ENCODE results near the gene PMEPA1.

PMEPA1 gene

DNA sequence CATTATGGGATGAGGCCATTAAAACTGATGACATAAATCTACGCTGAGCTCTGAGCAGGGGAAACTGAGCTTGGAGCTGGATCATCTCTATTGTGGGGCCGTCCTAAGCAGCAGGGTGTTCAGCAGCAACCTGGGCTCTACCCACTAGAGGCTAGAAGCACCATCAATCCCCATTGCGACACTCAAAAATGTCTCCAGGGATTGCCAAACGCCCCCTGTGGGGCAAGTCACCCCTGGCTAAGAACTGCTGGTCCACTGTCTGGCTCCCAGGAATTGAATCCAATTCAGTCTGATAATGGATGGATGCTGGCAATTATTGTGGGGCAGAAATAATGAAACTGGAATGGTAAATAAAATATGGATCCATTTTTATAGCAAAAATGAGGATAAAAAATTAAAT lies 38.2 kb downstream of the PMEPA1 start:
- H3K4me1 ChIP-seq (ENCODE audit: control insufficient read depth in 2 of 2, insufficient read depth in 2 of 2, low read length in 2 of 2), result peaks cover 9 to 22% of the 10 kb centered on the region in 2 donors
- no peaks in the 10 kb centered on the region for H3K27me3 ChIP-seq (ENCODE audit: control insufficient read depth in 2 of 2, insufficient read depth in 2 of 2, low read length in 2 of 2)
- H3K9ac ChIP-seq (ENCODE audit: low read depth in 1 of 2, low read length in 2 of 2), result no peak overlapping the region
- H3K36me3 ChIP-seq (ENCODE audit: control insufficient read depth in 2 of 2, insufficient read depth in 2 of 2, low read length in 2 of 2), result no peaks in the 10 kb centered on the region
- H3K27ac ChIP-seq (ENCODE audit: low read depth in 2 of 2, low read length in 2 of 2), result no peak overlapping the region
- H3K4me3 ChIP-seq (ENCODE audit: low read length in 2 of 2), result no peak overlapping the region
- H3K9me3 ChIP-seq (ENCODE audit: control insufficient read depth in 2 of 2, low read length in 2 of 2), result no peaks in the 10 kb centered on the region

DNA sequence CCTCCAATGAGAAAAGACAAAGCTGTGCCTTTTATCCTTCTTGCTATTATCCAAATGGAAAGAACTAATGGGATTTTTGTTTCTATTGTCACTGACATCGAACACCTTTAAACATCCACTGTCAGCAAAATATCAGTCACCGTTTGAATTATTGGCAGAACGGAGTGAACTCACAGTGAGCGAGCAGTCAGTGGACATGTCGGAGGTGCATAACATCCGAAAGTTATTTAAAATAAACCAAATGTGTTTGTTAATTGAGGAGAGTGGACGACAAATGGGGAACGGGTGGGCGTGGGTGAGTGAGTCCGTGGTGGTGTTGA lies 38.8 kb downstream of the PMEPA1 start:
- peaks cover 4 to 16% of the 10 kb centered on the region in 2 donors for H3K4me1 ChIP-seq (ENCODE audit: control insufficient read depth in 2 of 2, insufficient read depth in 2 of 2, low read length in 2 of 2)

DNA sequence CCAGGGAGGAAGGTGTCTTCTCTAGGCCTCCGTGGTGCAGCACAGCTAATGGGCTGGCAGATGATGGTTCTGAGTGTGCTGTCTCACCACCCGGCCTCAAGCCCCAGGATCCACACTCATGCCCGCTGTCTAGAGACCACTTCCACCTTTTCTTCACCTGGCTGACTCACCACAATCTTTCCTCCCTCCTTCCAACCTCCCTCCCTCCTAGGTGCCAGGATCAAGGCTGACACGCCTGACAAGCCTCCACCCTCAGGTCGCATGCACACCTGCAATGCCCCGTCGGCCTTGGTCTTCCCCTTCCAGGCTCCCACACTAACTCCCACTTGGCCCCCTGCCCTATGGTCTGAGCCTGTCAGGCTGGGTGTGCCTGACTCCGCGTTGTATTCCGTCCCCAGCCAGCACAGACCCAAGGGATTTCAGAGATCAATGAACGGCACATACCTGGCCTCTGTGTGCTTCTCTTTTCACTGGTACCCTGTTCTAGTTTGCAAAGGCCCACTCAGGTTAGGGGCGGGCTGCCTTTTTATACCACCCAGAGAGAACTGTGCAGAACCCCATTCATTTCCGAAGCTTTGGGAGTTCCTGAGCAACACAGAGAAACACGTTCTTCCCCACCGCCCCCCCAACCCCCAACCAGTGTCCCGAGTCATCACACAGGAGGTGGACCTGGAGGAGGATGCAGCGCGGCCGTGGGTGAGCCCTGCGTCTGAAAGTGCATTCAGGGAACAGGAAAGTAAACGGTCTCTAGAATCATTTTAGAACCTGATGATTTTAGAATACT lies 39.3 kb downstream of the PMEPA1 start:
- Histone ChIP-seq H3K4me3 (ENCODE audit: low read length in 2 of 2) (no peak overlapping the region), H3K36me3 (ENCODE audit: control insufficient read depth in 2 of 2, insufficient read depth in 2 of 2, low read length in 2 of 2) (no peaks in the 10 kb centered on the region), H3K27me3 (ENCODE audit: control insufficient read depth in 2 of 2, insufficient read depth in 2 of 2, low read length in 2 of 2) (no peaks in the 10 kb centered on the region), H3K27ac (ENCODE audit: low read depth in 2 of 2, low read length in 2 of 2) (no peak overlapping the region), H3K9me3 (ENCODE audit: control insufficient read depth in 2 of 2, low read length in 2 of 2) (no peaks in the 10 kb centered on the region), H3K9ac (ENCODE audit: low read depth in 1 of 2, low read length in 2 of 2) (no peak overlapping the region), H3K4me1 (ENCODE audit: control insufficient read depth in 2 of 2, insufficient read depth in 2 of 2, low read length in 2 of 2) (peaks cover 0 to 11% of the 10 kb centered on the region in 2 donors)

More for the DNA sequence above, 38.8 kb downstream of the PMEPA1 start:
- no peaks in the 10 kb centered on the region for H3K36me3 ChIP-seq (ENCODE audit: control insufficient read depth in 2 of 2, insufficient read depth in 2 of 2, low read length in 2 of 2)
- H3K9me3 ChIP-seq (ENCODE audit: control insufficient read depth in 2 of 2, low read length in 2 of 2), result no peaks in the 10 kb centered on the region
- no peak overlapping the region for H3K4me3 ChIP-seq (ENCODE audit: low read length in 2 of 2)
- no peaks in the 10 kb centered on the region for H3K27me3 ChIP-seq (ENCODE audit: control insufficient read depth in 2 of 2, insufficient read depth in 2 of 2, low read length in 2 of 2)
- no peak overlapping the region for H3K27ac ChIP-seq (ENCODE audit: low read depth in 2 of 2, low read length in 2 of 2)
- H3K9ac ChIP-seq (ENCODE audit: low read depth in 1 of 2, low read length in 2 of 2), result no peak overlapping the region

DNA sequence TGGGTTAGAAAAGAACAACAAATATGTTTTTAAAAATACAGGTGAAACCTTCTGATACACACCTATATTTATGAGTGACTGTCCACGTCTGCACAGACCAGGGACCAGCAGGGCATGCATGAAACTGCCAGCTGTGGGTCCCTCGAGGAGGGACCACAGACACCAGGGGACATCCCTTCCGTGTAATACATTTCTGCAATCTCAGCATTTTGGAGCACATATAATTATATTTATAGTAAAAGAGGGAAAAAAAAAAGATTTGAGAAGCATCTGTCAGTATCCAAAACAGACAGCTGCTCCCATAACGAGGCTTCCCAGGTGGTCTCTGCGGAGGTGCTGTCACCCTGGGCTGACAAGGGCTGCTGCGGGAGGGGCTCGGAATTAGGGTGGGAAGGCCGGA lies 40.2 kb downstream of the PMEPA1 start:
- Histone ChIP-seq H3K9ac (ENCODE audit: low read depth in 1 of 2, low read length in 2 of 2) (no peak overlapping the region), H3K36me3 (ENCODE audit: control insufficient read depth in 2 of 2, insufficient read depth in 2 of 2, low read length in 2 of 2) (no peaks in the 10 kb centered on the region), H3K27ac (ENCODE audit: low read depth in 2 of 2, low read length in 2 of 2) (no peak overlapping the region), H3K27me3 (ENCODE audit: control insufficient read depth in 2 of 2, insufficient read depth in 2 of 2, low read length in 2 of 2) (no peaks in the 10 kb centered on the region), H3K9me3 (ENCODE audit: control insufficient read depth in 2 of 2, low read length in 2 of 2) (no peaks in the 10 kb centered on the region), H3K4me1 (ENCODE audit: control insufficient read depth in 2 of 2, insufficient read depth in 2 of 2, low read length in 2 of 2) (peaks cover 0 to 8% of the 10 kb centered on the region in 2 donors), H3K4me3 (ENCODE audit: low read length in 2 of 2) (no peak overlapping the region)

DNA sequence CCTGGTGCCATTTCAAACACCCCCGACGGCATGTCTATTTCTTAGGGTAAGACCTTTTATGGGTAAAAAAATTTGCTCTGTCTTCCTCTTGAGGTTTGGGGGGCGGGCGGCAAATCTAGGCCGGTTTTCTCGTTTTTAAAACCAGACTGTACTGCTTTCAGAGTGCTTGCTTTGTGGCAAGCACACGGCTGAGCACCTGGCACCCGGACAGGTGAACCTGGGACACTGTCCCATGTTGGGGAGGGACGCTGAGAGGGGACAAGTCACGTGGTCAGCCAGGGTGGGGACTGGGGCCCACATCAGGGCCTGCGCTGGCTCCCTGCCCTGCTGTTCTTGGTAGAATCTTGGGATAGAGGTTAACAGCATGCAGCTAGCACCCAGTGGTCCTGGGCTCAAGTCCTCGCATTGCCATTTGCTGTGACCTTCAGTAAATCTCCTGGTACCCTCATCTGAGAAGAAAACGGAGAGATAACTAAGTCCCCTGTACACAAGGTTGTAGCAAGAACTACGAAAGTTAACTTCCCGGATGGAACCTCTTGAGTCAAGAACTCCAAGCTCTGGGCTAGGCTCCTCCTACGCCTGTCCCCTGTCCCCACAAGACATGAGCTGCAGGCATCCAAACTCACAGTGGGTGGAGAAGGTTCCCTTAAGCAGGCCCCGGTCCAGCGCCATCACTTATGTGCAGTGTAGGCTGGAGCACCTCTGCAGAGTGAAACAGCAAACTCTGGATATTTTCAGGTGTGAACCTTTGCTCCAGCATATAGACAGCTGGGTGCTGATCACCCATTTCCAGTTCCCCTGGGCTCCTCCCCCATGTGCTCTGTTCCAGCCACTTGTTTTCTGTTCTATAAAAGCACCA lies 41.7 kb downstream of the PMEPA1 start:
- Histone ChIP-seq H3K9ac (ENCODE audit: low read depth in 1 of 2, low read length in 2 of 2) (no peak overlapping the region), H3K9me3 (ENCODE audit: control insufficient read depth in 2 of 2, low read length in 2 of 2) (no peaks in the 10 kb centered on the region), H3K36me3 (ENCODE audit: control insufficient read depth in 2 of 2, insufficient read depth in 2 of 2, low read length in 2 of 2) (no peaks in the 10 kb centered on the region), H3K27me3 (ENCODE audit: control insufficient read depth in 2 of 2, insufficient read depth in 2 of 2, low read length in 2 of 2) (no peaks in the 10 kb centered on the region), H3K27ac (ENCODE audit: low read depth in 2 of 2, low read length in 2 of 2) (no peak overlapping the region), H3K4me3 (ENCODE audit: low read length in 2 of 2) (no peak overlapping the region), H3K4me1 (ENCODE audit: control insufficient read depth in 2 of 2, insufficient read depth in 2 of 2, low read length in 2 of 2) (peaks cover 0 to 8% of the 10 kb centered on the region in 2 donors)

DNA sequence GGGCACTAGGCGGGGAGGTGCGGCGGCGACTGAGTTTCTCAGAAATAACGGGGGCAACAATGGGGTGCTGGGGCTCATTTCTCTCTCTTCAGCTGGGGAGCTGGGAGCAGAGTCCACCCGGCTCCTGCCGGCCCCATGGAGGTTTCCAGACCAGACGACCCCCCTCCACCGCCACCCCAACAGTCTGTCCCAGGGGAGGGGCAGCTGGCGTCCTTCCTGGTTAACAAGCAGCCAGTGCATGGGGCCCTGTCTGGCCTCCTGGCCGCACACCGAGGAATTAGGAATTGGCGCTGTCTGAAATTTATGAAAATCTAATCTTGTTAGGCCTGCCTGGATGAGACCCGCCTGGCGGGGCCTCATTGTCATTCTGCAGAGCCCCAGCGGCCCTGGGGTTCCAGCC lies 42.4 kb downstream of the PMEPA1 start:
- Histone ChIP-seq H3K27me3 (ENCODE audit: control insufficient read depth in 2 of 2, insufficient read depth in 2 of 2, low read length in 2 of 2) (no peaks in the 10 kb centered on the region), H3K4me3 (ENCODE audit: low read length in 2 of 2) (no peak overlapping the region), H3K36me3 (ENCODE audit: control insufficient read depth in 2 of 2, insufficient read depth in 2 of 2, low read length in 2 of 2) (no peaks in the 10 kb centered on the region), H3K9me3 (ENCODE audit: control insufficient read depth in 2 of 2, low read length in 2 of 2) (no peaks in the 10 kb centered on the region), H3K9ac (ENCODE audit: low read depth in 1 of 2, low read length in 2 of 2) (no peak overlapping the region), H3K27ac (ENCODE audit: low read depth in 2 of 2, low read length in 2 of 2) (no peak overlapping the region), H3K4me1 (ENCODE audit: control insufficient read depth in 2 of 2, insufficient read depth in 2 of 2, low read length in 2 of 2) (peaks cover 0 to 8% of the 10 kb centered on the region in 2 donors)

DNA sequence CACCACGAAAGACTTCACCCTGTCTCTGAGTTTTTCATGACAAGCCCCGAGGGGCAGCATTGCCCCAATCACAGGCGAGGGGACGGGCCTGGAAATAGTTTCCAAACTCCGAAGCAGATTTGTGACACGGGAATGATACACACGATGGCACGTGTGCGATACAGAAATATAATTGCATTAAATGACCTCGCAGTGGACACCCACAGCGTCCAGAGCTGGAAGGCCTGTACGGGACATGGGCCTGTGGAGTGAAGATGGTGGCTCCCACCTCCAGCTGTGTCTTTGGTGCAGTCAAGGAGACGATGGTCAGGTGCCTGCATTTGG lies 43.0 kb downstream of the PMEPA1 start:
- H3K27me3 ChIP-seq (ENCODE audit: control insufficient read depth in 2 of 2, insufficient read depth in 2 of 2, low read length in 2 of 2), result no peaks in the 10 kb centered on the region
- H3K4me3 ChIP-seq (ENCODE audit: low read length in 2 of 2), result no peak overlapping the region
- no peaks in the 10 kb centered on the region for H3K36me3 ChIP-seq (ENCODE audit: control insufficient read depth in 2 of 2, insufficient read depth in 2 of 2, low read length in 2 of 2)
- H3K9me3 ChIP-seq (ENCODE audit: control insufficient read depth in 2 of 2, low read length in 2 of 2), result no peaks in the 10 kb centered on the region
- no peak overlapping the region for H3K9ac ChIP-seq (ENCODE audit: low read depth in 1 of 2, low read length in 2 of 2)
- H3K27ac ChIP-seq (ENCODE audit: low read depth in 2 of 2, low read length in 2 of 2), result no peak overlapping the region
- peaks cover 0 to 8% of the 10 kb centered on the region in 2 donors for H3K4me1 ChIP-seq (ENCODE audit: control insufficient read depth in 2 of 2, insufficient read depth in 2 of 2, low read length in 2 of 2)

DNA sequence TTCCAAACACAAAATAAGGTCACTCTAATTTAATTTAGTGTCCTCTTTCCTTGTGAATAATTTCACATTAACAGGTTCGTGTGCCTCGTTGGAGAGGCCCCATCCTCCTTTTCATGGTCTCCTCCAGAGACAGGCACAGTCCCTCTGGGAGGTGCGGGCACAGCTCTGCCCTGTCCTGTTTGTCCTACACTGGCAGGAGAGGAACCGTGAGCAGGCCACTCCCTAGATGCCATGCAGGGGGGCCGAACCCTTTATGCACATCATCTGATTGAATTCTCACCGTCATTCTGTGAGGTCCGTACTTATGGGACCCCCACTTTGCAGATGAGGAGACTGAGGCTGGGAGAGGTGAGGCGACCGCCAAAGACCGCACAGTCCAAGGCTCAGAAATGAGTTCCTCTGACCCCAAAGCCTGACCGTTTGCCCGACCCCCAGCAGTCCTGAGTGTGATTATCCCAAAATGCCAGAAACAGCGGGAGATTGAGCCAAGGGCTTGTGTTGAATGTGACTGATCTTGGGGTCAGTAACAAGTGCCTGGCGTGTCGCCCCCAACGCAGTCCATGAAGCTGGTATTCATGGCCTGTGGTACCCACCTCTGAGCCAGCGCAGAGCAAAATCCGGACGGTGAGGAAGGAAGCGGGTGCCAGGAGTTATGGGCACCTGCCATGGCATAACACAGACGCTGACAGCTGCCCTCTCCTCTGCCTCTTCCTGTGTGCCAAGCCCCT lies 43.5 kb downstream of the PMEPA1 start:
- Histone ChIP-seq H3K36me3 (ENCODE audit: control insufficient read depth in 2 of 2, insufficient read depth in 2 of 2, low read length in 2 of 2) (no peaks in the 10 kb centered on the region), H3K9me3 (ENCODE audit: control insufficient read depth in 2 of 2, low read length in 2 of 2) (no peaks in the 10 kb centered on the region), H3K27ac (ENCODE audit: low read depth in 2 of 2, low read length in 2 of 2) (no peak overlapping the region), H3K27me3 (ENCODE audit: control insufficient read depth in 2 of 2, insufficient read depth in 2 of 2, low read length in 2 of 2) (no peaks in the 10 kb centered on the region), H3K4me1 (ENCODE audit: control insufficient read depth in 2 of 2, insufficient read depth in 2 of 2, low read length in 2 of 2) (peaks cover 0 to 8% of the 10 kb centered on the region in 2 donors), H3K9ac (ENCODE audit: low read depth in 1 of 2, low read length in 2 of 2) (no peak overlapping the region), H3K4me3 (ENCODE audit: low read length in 2 of 2) (no peak overlapping the region)

DNA sequence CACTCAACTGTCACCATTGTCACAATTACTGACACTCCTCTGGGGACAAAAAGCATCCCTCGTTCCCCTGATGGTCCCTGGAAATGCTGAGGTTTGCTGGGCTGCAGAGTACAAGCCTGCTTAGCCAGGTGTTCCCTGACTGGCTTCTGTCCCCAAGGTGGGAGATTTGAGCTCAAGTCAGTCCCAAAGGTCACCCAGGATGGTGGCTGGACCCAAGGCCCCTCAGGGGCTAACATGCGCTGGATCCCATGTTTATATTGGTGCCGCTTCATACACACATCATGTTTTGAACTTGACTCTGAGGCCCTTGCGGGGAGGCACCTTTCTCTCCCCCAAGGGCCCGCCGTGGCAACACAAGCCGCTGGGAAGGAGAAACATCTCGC lies 44.2 kb downstream of the PMEPA1 start:
- Histone ChIP-seq H3K27ac (ENCODE audit: low read depth in 2 of 2, low read length in 2 of 2) (no peak overlapping the region), H3K9ac (ENCODE audit: low read depth in 1 of 2, low read length in 2 of 2) (no peak overlapping the region)

More for the DNA sequence above, 44.2 kb downstream of the PMEPA1 start:
- H3K9me3 ChIP-seq (ENCODE audit: control insufficient read depth in 2 of 2, low read length in 2 of 2), result no peaks in the 10 kb centered on the region
- no peaks in the 10 kb centered on the region for H3K36me3 ChIP-seq (ENCODE audit: control insufficient read depth in 2 of 2, insufficient read depth in 2 of 2, low read length in 2 of 2)
- no peaks in the 10 kb centered on the region for H3K27me3 ChIP-seq (ENCODE audit: control insufficient read depth in 2 of 2, insufficient read depth in 2 of 2, low read length in 2 of 2)
- H3K4me3 ChIP-seq (ENCODE audit: low read length in 2 of 2), result no peak overlapping the region
- H3K4me1 ChIP-seq (ENCODE audit: control insufficient read depth in 2 of 2, insufficient read depth in 2 of 2, low read length in 2 of 2), result peaks cover 0 to 8% of the 10 kb centered on the region in 2 donors

All from mucosa of rectum (tissue), 2 donors.